ENCODE measurements around the gene RTF2.
"Not testable (repeated sequence)": the region's sequence is repeated elsewhere in the genome, so short reads cannot be mapped to it uniquely, and the experiment has no call there.

RTF2 gene

GRCh38 chr20:56503916-56504315 is 35.5 kb downstream of the RTF2 start:
- DNase-seq: no peak

GRCh38 chr20:56504373-56505005 is 36.1 kb downstream of the RTF2 start:
- DNase-seq: peak; percentile 9

- no peak for DNase-seq
Measured at GRCh38 chr20:56506103-56506502, 37.7 kb downstream of the RTF2 start.

GRCh38 chr20:56511926-56512325 is 43.5 kb downstream of the RTF2 start:
- no peak for DNase-seq

DNA sequence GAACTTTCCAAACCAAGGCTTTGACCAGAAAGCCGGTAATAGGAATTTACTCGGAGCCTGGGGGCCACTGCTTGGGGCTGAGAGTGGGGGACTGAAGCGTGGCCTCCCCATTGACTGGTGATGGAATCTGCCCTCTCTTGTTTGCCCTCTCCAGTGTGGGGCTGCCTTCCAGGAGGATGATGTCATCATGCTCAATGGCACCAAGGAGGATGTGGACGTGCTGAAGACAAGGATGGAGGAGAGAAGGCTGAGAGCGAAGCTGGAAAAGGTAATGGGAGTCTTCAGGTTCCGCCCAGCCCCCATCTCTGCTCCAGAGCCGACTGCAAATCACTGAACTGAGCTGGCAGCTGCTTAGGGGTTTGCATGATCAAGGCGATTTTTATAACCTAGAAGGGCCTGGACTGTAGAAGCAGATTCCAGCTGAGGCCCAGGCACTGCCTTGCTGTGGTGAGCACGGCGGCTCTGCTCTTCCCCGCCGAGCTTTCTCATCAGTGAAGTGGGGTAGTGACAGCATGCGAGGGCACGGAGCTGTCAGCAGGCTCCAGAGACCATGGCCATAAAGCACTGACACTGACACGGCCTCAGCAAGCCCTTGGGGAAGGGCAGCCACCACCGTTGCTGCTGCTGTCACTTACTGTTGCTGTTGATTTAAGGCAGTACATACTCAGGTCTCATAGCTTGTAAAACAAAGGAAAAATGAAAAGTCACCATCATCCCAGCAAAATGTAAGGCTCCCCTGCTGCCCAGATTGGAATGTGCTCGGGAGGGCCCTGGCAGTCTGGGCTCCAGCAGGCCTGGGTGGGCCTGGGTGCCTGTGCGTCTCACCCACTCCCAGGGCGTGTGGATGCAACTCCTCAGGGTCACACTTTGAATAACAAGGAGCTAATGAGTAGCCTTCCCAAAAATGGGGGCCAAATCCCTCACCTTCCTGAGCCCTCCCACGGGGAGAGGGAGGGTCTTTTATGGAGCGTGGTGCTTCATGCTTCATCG is 45.0 kb downstream of the RTF2 start:
- no peak for DNase-seq

DNA sequence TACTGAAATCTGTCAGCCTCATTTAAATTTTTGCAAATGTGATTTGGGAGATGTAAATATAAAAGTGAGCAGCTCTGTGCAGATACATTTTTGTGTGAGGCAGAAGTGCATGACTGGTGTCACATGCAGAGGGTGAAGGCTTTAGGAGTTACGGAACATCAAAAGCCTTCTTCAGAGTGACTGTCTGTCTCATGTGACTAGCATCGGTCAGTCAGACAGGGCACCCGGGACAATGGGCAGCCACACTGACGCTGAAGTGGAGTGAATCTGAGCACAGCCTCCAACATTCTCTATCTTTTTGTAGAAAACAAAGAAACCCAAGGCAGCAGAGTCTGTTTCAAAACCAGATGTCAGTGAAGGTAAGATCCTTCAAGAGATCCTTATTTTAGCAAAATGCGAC is 48.2 kb downstream of the RTF2 start:
- no peak for DNase-seq

- DNase-seq: no peak
Measured at GRCh38 chr20:56517211-56517610, 48.8 kb downstream of the RTF2 start.

- DNase-seq: no peak
Measured at GRCh38 chr20:56517641-56518040, 49.2 kb downstream of the RTF2 start.

DNA sequence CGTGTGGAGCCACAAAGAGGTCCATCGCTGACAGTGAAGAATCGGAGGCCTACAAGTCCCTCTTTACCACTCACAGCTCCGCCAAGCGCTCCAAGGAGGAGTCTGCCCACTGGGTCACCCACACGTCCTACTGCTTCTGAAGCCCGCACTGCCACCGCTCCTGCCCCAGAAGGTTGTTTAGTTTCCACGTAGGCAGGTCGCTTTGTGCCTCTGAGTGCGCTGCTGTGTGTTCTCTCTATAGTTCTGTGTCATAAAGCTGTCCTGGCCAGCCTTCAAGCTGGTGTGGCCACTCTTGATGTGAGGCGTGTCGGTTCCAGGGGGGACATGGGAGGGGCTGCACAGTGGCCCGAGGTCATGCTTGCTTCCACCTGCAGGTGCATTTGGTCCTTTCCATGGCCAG is 49.7 kb downstream of the RTF2 start:
- DNase-seq: no peak

DNA sequence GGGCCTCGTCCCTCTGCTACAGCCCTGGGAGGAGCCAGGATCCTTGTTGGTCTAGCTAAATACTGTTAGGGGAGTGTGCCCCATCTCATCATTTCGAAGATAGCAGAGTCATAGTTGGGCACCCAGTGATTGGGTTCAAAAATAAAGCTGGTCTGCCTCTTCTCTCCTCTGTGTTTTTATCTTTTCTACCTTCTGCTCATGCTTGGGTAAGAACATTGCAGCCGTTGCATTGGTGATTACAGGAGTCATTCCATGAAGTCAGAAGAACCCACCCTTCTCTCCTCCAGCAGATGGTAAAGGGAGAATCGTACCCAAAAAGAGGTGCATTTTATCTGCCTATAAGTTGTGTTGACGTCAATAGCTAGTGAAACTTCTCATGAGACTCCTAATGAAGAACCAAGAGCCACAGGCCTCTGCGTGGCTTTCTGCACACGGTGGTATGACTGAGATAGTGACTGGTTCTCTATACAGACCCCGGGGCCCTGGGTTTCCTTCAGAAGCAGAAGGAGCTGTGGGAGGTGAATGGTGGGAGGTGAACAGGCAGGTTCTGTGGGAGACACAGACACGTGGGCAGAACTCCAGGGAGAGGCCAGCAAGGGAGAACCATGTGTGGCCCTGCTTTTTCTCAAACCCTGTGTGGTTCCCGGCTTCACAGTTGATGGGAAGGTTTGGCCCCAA is 50.4 kb downstream of the RTF2 start:
- DNase-seq: no peak

DNA sequence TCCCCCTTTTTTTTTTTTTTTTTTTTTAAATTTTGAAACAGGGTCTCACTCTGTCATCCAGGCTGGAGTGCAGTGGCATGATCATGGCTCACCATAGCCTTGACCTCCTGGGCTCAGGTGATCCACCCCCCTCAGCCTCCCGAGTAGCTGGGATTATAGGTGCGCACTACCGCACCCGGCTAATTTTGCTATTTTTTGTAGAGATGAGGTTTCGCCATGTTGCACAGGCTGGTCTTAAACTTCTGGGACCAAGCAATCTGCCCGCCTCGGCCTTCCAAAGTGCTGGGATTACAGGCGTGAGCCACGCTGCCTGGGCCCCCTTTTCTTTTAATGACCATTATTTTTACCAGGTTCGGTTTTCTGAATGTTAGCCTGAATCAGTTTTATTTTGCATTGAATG is 51.1 kb downstream of the RTF2 start:
- no peak for DNase-seq

GRCh38 chr20:56520180-56520579 is 51.8 kb downstream of the RTF2 start:
- DNase-seq: no peak

GRCh38 chr20:56520746-56521354 is 52.4 kb downstream of the RTF2 start:
- DNase-seq: not testable (repeated sequence)

GRCh38 chr20:56522311-56522710 is 53.9 kb downstream of the RTF2 start:
- DNase-seq: no peak

- not testable (repeated sequence) for DNase-seq
Measured at GRCh38 chr20:56524444-56524843, 56.0 kb downstream of the RTF2 start, which contains the start of gene FAM209A. FAM209A (plus strand) TSS chr20:56524744; CDS start chr20:56524809, 65 bp downstream.

DNA sequence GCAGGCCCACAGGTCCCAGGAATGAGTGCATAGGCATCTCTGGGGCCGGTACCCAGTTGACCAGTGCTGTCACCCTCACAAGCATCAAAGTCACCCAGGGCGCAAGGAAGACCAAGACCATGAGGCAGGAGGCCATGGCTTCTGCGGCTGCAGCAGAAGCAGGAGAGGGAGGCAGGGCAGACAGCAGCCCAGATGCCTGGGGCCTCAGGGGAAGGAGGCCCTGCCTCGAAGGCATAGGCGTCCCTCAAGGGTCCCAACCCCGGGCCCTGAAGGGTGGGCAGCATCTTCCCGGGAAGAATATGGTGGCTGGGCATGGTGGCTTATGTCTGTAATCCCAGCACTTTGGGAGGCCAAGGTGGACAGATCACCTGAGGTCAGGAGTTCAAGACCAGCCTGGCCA is 59.1 kb downstream of the RTF2 start:
- no peak for DNase-seq

- not testable (repeated sequence) for DNase-seq
Measured at GRCh38 chr20:56532946-56533345, 64.5 kb downstream of the RTF2 start, which contains the start of gene FAM209B. FAM209B (plus strand) TSS chr20:56533246; CDS start chr20:56533342, 96 bp downstream.

- no peak for DNase-seq
Measured at GRCh38 chr20:56537997-56538396, 69.6 kb downstream of the RTF2 start.

DNA sequence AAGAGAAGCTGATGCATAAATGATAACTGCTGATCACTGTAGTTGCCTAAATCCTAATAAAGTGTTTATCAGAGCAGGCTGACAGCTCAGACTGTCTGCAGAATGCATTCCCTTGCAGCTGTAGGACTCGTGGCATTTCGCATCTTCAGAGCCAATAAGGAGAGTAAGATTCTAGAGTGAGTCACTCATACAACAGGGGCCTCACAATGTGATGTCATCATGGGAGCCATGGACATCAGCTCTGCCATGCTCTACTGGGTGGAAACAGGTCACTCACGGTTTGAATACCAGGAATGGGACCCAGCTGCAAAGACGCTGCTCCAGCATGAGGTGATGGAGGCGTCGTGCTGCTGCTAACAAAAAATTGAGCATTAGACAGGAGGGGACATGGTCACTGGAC is 72.0 kb downstream of the RTF2 start:
- no peak for DNase-seq

- no peak for DNase-seq
Measured at GRCh38 chr20:56542489-56543030, 74.1 kb downstream of the RTF2 start.

- no peak for DNase-seq
Measured at GRCh38 chr20:56551571-56551970, 83.1 kb downstream of the RTF2 start.

GRCh38 chr20:56552911-56553629 is 84.6 kb downstream of the RTF2 start:
- DNase-seq: no peak

Data from stimulated activated CD4-positive, alpha-beta T cell treated with anti-CD3 and anti-CD28 coated beads, Interleukin-2, amount 100 ng/mL, for 48 hours (primary cell).